ENCODE measurements around the gene KIF6. TPM values are rescaled to one million over a fixed set of nuclear protein-coding genes. Genes with fewer than 3 reads are reported as not detected.

KIF6 gene
- total and polyA plus RNA-seq, 7 experiments from 2014 or later, result 0.75 TPM; not detected in 6

- intact Hi-C loops (cut with micrococcal nuclease), result no loop called here
- no peaks in the 10 kb centered on the region for H3K9me3 ChIP-seq (ENCODE audit: control insufficient read depth in 2 of 3, low read length in 3 of 3)
- no peak for ATAC-seq
- H3K27me3 Mint-ChIP-seq, result peaks cover 0 to 6% (median 0%) of the 10 kb centered on the region in 5 donors
- CTCF ChIA-PET, result interaction anchor here (2.0 to 3.2 kb wide), 3 partner anchors 305 to 430 kb away, joined by 8 to 26 read pairs (median 19); no protein-coding TSS in a partner anchor
- H3K27ac ChIP-seq (ENCODE audit: low read depth, low read length), result no peak overlapping the region
- no peaks in the 10 kb centered on the region for H3K36me3 Mint-ChIP-seq
- POLR2A ChIA-PET, result no interaction called here
- no peak overlapping the region for H3K4me3 Mint-ChIP-seq
- peaks cover 0 to 2% (median 0%) of the 10 kb centered on the region in 11 donors for H3K9me3 Mint-ChIP-seq
- H3K4me3 ChIP-seq (ENCODE audit: low read length), result no peak overlapping the region
- H3K4me1 ChIP-seq (ENCODE audit: control insufficient read depth in 2 of 2, insufficient read depth in 2 of 2, low read length in 2 of 2), result no peaks in the 10 kb centered on the region
- DNase-seq, result no peak
- no peaks in the 10 kb centered on the region for H3K27me3 ChIP-seq (ENCODE audit: control insufficient read depth in 2 of 2, insufficient read depth in 2 of 2, low read length in 2 of 2)
- no peaks in the 10 kb centered on the region for H3K36me3 ChIP-seq (ENCODE audit: control insufficient read depth in 2 of 3, insufficient read depth in 3 of 3, low read length in 3 of 3)
- no peak overlapping the region for H3K27ac Mint-ChIP-seq
- peaks cover 0 to 9% (median 4%) of the 10 kb centered on the region in 7 donors for H3K4me1 Mint-ChIP-seq
These were observed 423.6 kb downstream of the KIF6 start for GRCh38 chr6:39301606-39302005.

GRCh38 chr6:39300739-39301138, 424.5 kb downstream of the KIF6 start:
- Histone ChIP-seq H3K27me3 (ENCODE audit: control insufficient read depth in 2 of 2, insufficient read depth in 2 of 2, low read length in 2 of 2) (no peaks in the 10 kb centered on the region), H3K27ac (ENCODE audit: low read depth, low read length) (no peak overlapping the region), H3K9me3 (ENCODE audit: control insufficient read depth in 2 of 3, low read length in 3 of 3) (no peaks in the 10 kb centered on the region), H3K36me3 (ENCODE audit: control insufficient read depth in 2 of 3, insufficient read depth in 3 of 3, low read length in 3 of 3) (no peaks in the 10 kb centered on the region), H3K4me1 (ENCODE audit: control insufficient read depth in 2 of 2, insufficient read depth in 2 of 2, low read length in 2 of 2) (no peaks in the 10 kb centered on the region), H3K4me3 (ENCODE audit: low read length) (no peak overlapping the region)
- Mint-ChIP-seq H3K27me3 (peaks cover 0 to 6% (median 0%) of the 10 kb centered on the region in 5 donors), H3K36me3 (no peaks in the 10 kb centered on the region), H3K4me3 (no peak overlapping the region), H3K9me3 (peaks cover 0 to 2% (median 0%) of the 10 kb centered on the region in 11 donors), H3K4me1 (peaks cover 0 to 9% (median 4%) of the 10 kb centered on the region in 7 donors), H3K27ac (peak overlapping the region in 1 of 9 donors; percentile 59)
- DNase-seq (no peak), ATAC-seq (no peak)
- CTCF ChIA-PET, result no interaction called here
- intact Hi-C loops (cut with micrococcal nuclease), result no loop called here
- POLR2A ChIA-PET, result no interaction called here

GRCh38 chr6:39298061-39298460, 427.1 kb downstream of the KIF6 start:
- ATAC-seq, result no peak
- CTCF ChIA-PET, result no interaction called here

GRCh38 chr6:39296745-39297640, 428.2 kb downstream of the KIF6 start:
- Histone ChIP-seq H3K36me3 (ENCODE audit: control insufficient read depth in 2 of 3, insufficient read depth in 3 of 3, low read length in 3 of 3) (no peaks in the 10 kb centered on the region), H3K27me3 (ENCODE audit: control insufficient read depth in 2 of 2, insufficient read depth in 2 of 2, low read length in 2 of 2) (no peaks in the 10 kb centered on the region), H3K27ac (ENCODE audit: low read depth, low read length) (no peak overlapping the region), H3K4me3 (ENCODE audit: low read length) (no peak overlapping the region), H3K4me1 (ENCODE audit: control insufficient read depth in 2 of 2, insufficient read depth in 2 of 2, low read length in 2 of 2) (no peaks in the 10 kb centered on the region), H3K9me3 (ENCODE audit: control insufficient read depth in 2 of 3, low read length in 3 of 3) (no peaks in the 10 kb centered on the region)
- Mint-ChIP-seq H3K4me3 (no peak overlapping the region), H3K27ac (no peak overlapping the region), H3K9me3 (no peaks in the 10 kb centered on the region), H3K4me1 (no peaks in the 10 kb centered on the region), H3K27me3 (peaks cover 0 to 6% (median 0%) of the 10 kb centered on the region in 5 donors), H3K36me3 (no peaks in the 10 kb centered on the region)
- DNase-seq, result no peak
- intact Hi-C loops (cut with micrococcal nuclease), result no loop called here
- ChIA-PET CTCF (no interaction called here), POLR2A (no interaction called here)
- no peak for ATAC-seq

More at GRCh38 chr6:39298061-39298460, 427.1 kb downstream of the KIF6 start:
- Mint-ChIP-seq H3K4me1 (peaks cover 0 to 8% (median 2%) of the 10 kb centered on the region in 7 donors), H3K4me3 (no peak overlapping the region), H3K36me3 (no peaks in the 10 kb centered on the region), H3K27ac (no peak overlapping the region), H3K27me3 (peaks cover 0 to 6% (median 0%) of the 10 kb centered on the region in 5 donors), H3K9me3 (no peaks in the 10 kb centered on the region)
- no peak for DNase-seq
- intact Hi-C loops (cut with micrococcal nuclease), result no loop called here
- Histone ChIP-seq H3K4me3 (ENCODE audit: low read length) (no peak overlapping the region), H3K9me3 (ENCODE audit: control insufficient read depth in 2 of 3, low read length in 3 of 3) (no peaks in the 10 kb centered on the region), H3K27ac (ENCODE audit: low read depth, low read length) (no peak overlapping the region), H3K36me3 (ENCODE audit: control insufficient read depth in 2 of 3, insufficient read depth in 3 of 3, low read length in 3 of 3) (no peaks in the 10 kb centered on the region), H3K4me1 (ENCODE audit: control insufficient read depth in 2 of 2, insufficient read depth in 2 of 2, low read length in 2 of 2) (no peaks in the 10 kb centered on the region), H3K27me3 (ENCODE audit: control insufficient read depth in 2 of 2, insufficient read depth in 2 of 2, low read length in 2 of 2) (no peaks in the 10 kb centered on the region)
- POLR2A ChIA-PET, result no interaction called here

GRCh38 chr6:39295611-39296011, 429.6 kb downstream of the KIF6 start:
- Histone ChIP-seq H3K9me3 (ENCODE audit: control insufficient read depth in 2 of 3, low read length in 3 of 3) (no peaks in the 10 kb centered on the region), H3K27ac (ENCODE audit: low read depth, low read length) (no peak overlapping the region), H3K4me1 (ENCODE audit: control insufficient read depth in 2 of 2, insufficient read depth in 2 of 2, low read length in 2 of 2) (no peaks in the 10 kb centered on the region), H3K4me3 (ENCODE audit: low read length) (no peak overlapping the region), H3K27me3 (ENCODE audit: control insufficient read depth in 2 of 2, insufficient read depth in 2 of 2, low read length in 2 of 2) (no peaks in the 10 kb centered on the region), H3K36me3 (ENCODE audit: control insufficient read depth in 2 of 3, insufficient read depth in 3 of 3, low read length in 3 of 3) (no peaks in the 10 kb centered on the region)
- no peaks in the 10 kb centered on the region for H3K9me3 Mint-ChIP-seq
- no peak overlapping the region for H3K4me3 Mint-ChIP-seq
- H3K36me3 Mint-ChIP-seq, result no peaks in the 10 kb centered on the region
- peaks cover 0 to 6% (median 0%) of the 10 kb centered on the region in 5 donors for H3K27me3 Mint-ChIP-seq
- no peaks in the 10 kb centered on the region for H3K4me1 Mint-ChIP-seq
- no peak overlapping the region for H3K27ac Mint-ChIP-seq
- intact Hi-C loops (cut with micrococcal nuclease), result no loop called here
- CTCF ChIA-PET, result no interaction called here
- no peak for DNase-seq
- ATAC-seq, result no peak
- POLR2A ChIA-PET, result no interaction called here

- Histone ChIP-seq H3K36me3 (ENCODE audit: control insufficient read depth in 2 of 3, insufficient read depth in 3 of 3, low read length in 3 of 3) (no peaks in the 10 kb centered on the region), H3K27ac (ENCODE audit: low read depth, low read length) (no peak overlapping the region), H3K4me3 (ENCODE audit: low read length) (no peak overlapping the region), H3K27me3 (ENCODE audit: control insufficient read depth in 2 of 2, insufficient read depth in 2 of 2, low read length in 2 of 2) (no peaks in the 10 kb centered on the region), H3K9me3 (ENCODE audit: control insufficient read depth in 2 of 3, low read length in 3 of 3) (no peaks in the 10 kb centered on the region), H3K4me1 (ENCODE audit: control insufficient read depth in 2 of 2, insufficient read depth in 2 of 2, low read length in 2 of 2) (no peaks in the 10 kb centered on the region)
- Mint-ChIP-seq H3K27me3 (peaks cover 0 to 6% (median 0%) of the 10 kb centered on the region in 5 donors), H3K9me3 (no peaks in the 10 kb centered on the region), H3K4me1 (no peaks in the 10 kb centered on the region), H3K4me3 (no peak overlapping the region), H3K27ac (no peak overlapping the region), H3K36me3 (no peaks in the 10 kb centered on the region)
- intact Hi-C loops (cut with micrococcal nuclease), result no loop called here
- ATAC-seq (no peak), DNase-seq (no peak)
- ChIA-PET CTCF (no interaction called here), POLR2A (no interaction called here)
These were observed 430.3 kb downstream of the KIF6 start for GRCh38 chr6:39294899-39295298.

- no peak overlapping the region for H3K27ac ChIP-seq (ENCODE audit: low read depth, low read length)
- no peaks in the 10 kb centered on the region for H3K4me1 ChIP-seq (ENCODE audit: control insufficient read depth in 2 of 2, insufficient read depth in 2 of 2, low read length in 2 of 2)
- Mint-ChIP-seq H3K4me1 (peaks cover 0 to 4% (median 0%) of the 10 kb centered on the region in 7 donors), H3K4me3 (no peak overlapping the region), H3K27me3 (peaks cover 0 to 6% (median 0%) of the 10 kb centered on the region in 5 donors), H3K9me3 (no peaks in the 10 kb centered on the region), H3K27ac (no peak overlapping the region), H3K36me3 (no peaks in the 10 kb centered on the region)
- DNase-seq, result no peak
- H3K27me3 ChIP-seq (ENCODE audit: control insufficient read depth in 2 of 2, insufficient read depth in 2 of 2, low read length in 2 of 2), result no peaks in the 10 kb centered on the region
- no peak overlapping the region for H3K4me3 ChIP-seq (ENCODE audit: low read length)
- H3K36me3 ChIP-seq (ENCODE audit: control insufficient read depth in 2 of 3, insufficient read depth in 3 of 3, low read length in 3 of 3), result no peaks in the 10 kb centered on the region
- no peaks in the 10 kb centered on the region for H3K9me3 ChIP-seq (ENCODE audit: control insufficient read depth in 2 of 3, low read length in 3 of 3)
- ChIA-PET CTCF (no interaction called here), POLR2A (no interaction called here)
- intact Hi-C loops (cut with micrococcal nuclease), result no loop called here
- ATAC-seq, result peak; percentile 25
These were observed 431.1 kb downstream of the KIF6 start for GRCh38 chr6:39294133-39294532.

Data from naive thymus-derived CD4-positive, alpha-beta T cell (primary cell).